Inflammatory macrophage (primary cell): ENCODE data around the gene PRPF39.

Experiments used
- DNase-seq, 2 donors: peaks; one replicate each; pipeline ENCODE4 v3.0.0-alpha.2; 2020 to 2022

Gene PRPF39

GRCh38 chr14:45083617-45083975 lies 320 bp upstream of the PRPF39 start:
- DNase-seq, result no peak

GRCh38 chr14:45084946-45085346 lies 1.0 kb downstream of the PRPF39 start:
- no peak for DNase-seq

GRCh38 chr14:45089813-45090212 lies 5.9 kb downstream of the PRPF39 start:
- DNase-seq, result no peak

- DNase-seq, result no peak
Observed at GRCh38 chr14:45091710-45092109, 7.8 kb downstream of the PRPF39 start.

GRCh38 chr14:45094275-45094674 lies 10.4 kb downstream of the PRPF39 start:
- no peak for DNase-seq

- DNase-seq, result no peak
Observed at GRCh38 chr14:45095143-45095542, 11.2 kb downstream of the PRPF39 start.

- DNase-seq, result no peak
Observed at GRCh38 chr14:45096218-45096617, 12.3 kb downstream of the PRPF39 start.

GRCh38 chr14:45103806-45104205 lies 19.9 kb downstream of the PRPF39 start:
- no peak for DNase-seq

- no peak for DNase-seq
Observed at GRCh38 chr14:45104561-45104960, 20.6 kb downstream of the PRPF39 start.

GRCh38 chr14:45112896-45113781 lies 29.2 kb downstream of the PRPF39 start:
- no peak for DNase-seq

- DNase-seq, result no peak
Observed at GRCh38 chr14:45114327-45114726, 30.4 kb downstream of the PRPF39 start.

GRCh38 chr14:45118594-45118993 lies 34.7 kb downstream of the PRPF39 start:
- DNase-seq, result no peak

- no peak for DNase-seq
Observed at GRCh38 chr14:45120096-45120495, 36.2 kb downstream of the PRPF39 start.

- DNase-seq, result no peak
Observed at GRCh38 chr14:45123271-45123670, 39.4 kb downstream of the PRPF39 start.

GRCh38 chr14:45125754-45126153 lies 41.8 kb downstream of the PRPF39 start:
- DNase-seq, result no peak

- no peak for DNase-seq
Observed at GRCh38 chr14:45128963-45129629, 45.2 kb downstream of the PRPF39 start.

- DNase-seq, result peak in 1 of 2 donors; percentile 4
Observed at GRCh38 chr14:45133683-45134050, 49.8 kb downstream of the PRPF39 start.

- peak; percentile 98 to 99 for DNase-seq
Observed at GRCh38 chr14:45134051-45134958, 50.4 kb downstream of the PRPF39 start, which contains the start of gene FKBP3. TSS of gene FKBP3 (minus strand) at chr14:45134481. CDS start at chr14:45134456, 25 bp downstream.

GRCh38 chr14:45135156-45135555 lies 51.2 kb downstream of the PRPF39 start:
- peak; percentile 5 to 24 for DNase-seq

GRCh38 chr14:45135659-45136395 lies 51.9 kb downstream of the PRPF39 start, which contains the start of gene FANCM:
TSS of gene FANCM (plus strand) at chr14:45135930. CDS start at chr14:45136032, 102 bp downstream.
- DNase-seq, result peak; percentile 97

- no peak for DNase-seq
Observed at GRCh38 chr14:45136399-45136798, 52.5 kb downstream of the PRPF39 start.

- no peak for DNase-seq
Observed at GRCh38 chr14:45140661-45141187, 56.8 kb downstream of the PRPF39 start.
